Activated naive CD8-positive, alpha-beta T cell treated with anti-CD3 and anti-CD28 coated beads, Interleukin-2, amount 10 ng/mL, durations not matched to agents 7 days and 5 days (primary cell): ENCODE data around the gene ST3GAL3. TPM values are rescaled to one million over a fixed set of nuclear protein-coding genes. Genes with fewer than 3 reads are reported as not detected.

ENCODE experiments used
- ATAC-seq: fragments of 150-1000 bp; cut with Tn5 transposase; one replicate; pipeline ENCODE4 v1.10.0; 2021; ENCODE audit warnings: low read depth, moderate library complexity
- POLR2A ChIA-PET: fragments of 350-600 bp; sonication (Branson Sonifier 250); formaldehyde crosslinking; loops from one replicate; lab custom pipeline; 2021; ENCODE audit warnings: antibody characterized with exemption; lab: Charles Lee
- DNase-seq: peaks from one replicate; pipeline ENCODE4 v3.0.0; 2021
- H3K27ac Mint-ChIP-seq: one replicate; pipeline ENCODE4 v1.8.0; 2022; ENCODE audit warnings: mild to moderate bottlenecking, mixed read lengths
- H3K27me3 Mint-ChIP-seq: one replicate; pipeline ENCODE4 v1.8.0; 2022; ENCODE audit warnings: mild to moderate bottlenecking, moderate library complexity, mixed read lengths
- H3K36me3 Mint-ChIP-seq: one replicate; pipeline ENCODE4 v1.8.0; 2021; ENCODE audit warnings: mild to moderate bottlenecking, mixed read lengths
- H3K4me1 Mint-ChIP-seq: one replicate; pipeline ENCODE4 v1.8.0; 2021; ENCODE audit warnings: mixed read lengths
- H3K4me3 Mint-ChIP-seq: one replicate; pipeline ENCODE4 v1.8.0; 2022; ENCODE audit warnings: mild to moderate bottlenecking, moderate library complexity, mixed read lengths
- H3K9me3 Mint-ChIP-seq: one replicate; pipeline ENCODE4 v1.8.0; 2021; ENCODE audit warnings: mixed read lengths
- total RNA-seq, 2 experiments: library from RNA; stranded (reverse); gene quantifications; one replicate each; pipeline ENCODE4 v1.2.3, GENCODE V29; 2021

Gene ST3GAL3
- total RNA-seq, 2 experiments from 2014 or later, result 20.8 TPM

DNA sequence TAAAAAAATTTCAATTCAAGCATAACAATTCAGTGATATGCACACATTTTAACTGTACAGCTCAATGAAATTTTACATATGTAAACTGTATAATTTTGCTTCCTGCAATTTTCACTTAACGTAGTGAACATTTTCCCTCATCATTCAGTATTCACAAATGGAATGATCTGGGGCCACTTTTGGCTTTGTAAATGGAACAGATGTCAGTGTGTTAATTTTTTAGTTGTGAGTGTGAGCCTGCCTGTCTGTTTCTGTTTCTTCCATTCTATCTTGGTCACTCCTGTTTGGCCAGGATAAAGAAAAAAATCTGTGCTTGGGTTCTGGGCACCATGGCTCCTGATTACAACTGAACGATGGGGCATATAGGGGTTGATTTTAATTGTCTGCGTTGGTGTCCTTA is 20.5 kb upstream of the ST3GAL3 start:
- no peaks in the 10 kb centered on the region for H3K9me3 Mint-ChIP-seq
- no peaks in the 10 kb centered on the region for H3K27me3 Mint-ChIP-seq
- H3K4me1 Mint-ChIP-seq, result no peaks in the 10 kb centered on the region
- DNase-seq (no peak), ATAC-seq (no peak)
- H3K4me3 Mint-ChIP-seq, result no peak overlapping the region
- POLR2A ChIA-PET, result interaction anchor here (0.6 kb wide), 1 partner anchor 15 kb away, joined by 3 read pairs; no protein-coding TSS in a partner anchor
- peaks cover 20% of the 10 kb centered on the region for H3K36me3 Mint-ChIP-seq
- no peak overlapping the region for H3K27ac Mint-ChIP-seq

GRCh38 chr1:43687301-43688108 is 19.8 kb upstream of the ST3GAL3 start:
- no peaks in the 10 kb centered on the region for H3K9me3 Mint-ChIP-seq
- no peak for ATAC-seq
- no peaks in the 10 kb centered on the region for H3K4me1 Mint-ChIP-seq
- POLR2A ChIA-PET, result interaction anchor here (0.6 to 1.1 kb wide), 5 partner anchors 10 to 37 kb away, joined by 3 to 4 read pairs (median 3); partner anchors contain the start of genes KDM4A and ST3GAL3
- no peak for DNase-seq
- H3K36me3 Mint-ChIP-seq, result peaks cover 21% of the 10 kb centered on the region
- H3K4me3 Mint-ChIP-seq, result no peak overlapping the region
- no peak overlapping the region for H3K27ac Mint-ChIP-seq
- no peaks in the 10 kb centered on the region for H3K27me3 Mint-ChIP-seq

GRCh38 chr1:43688109-43688387 is 19.3 kb upstream of the ST3GAL3 start:
- H3K9me3 Mint-ChIP-seq, result no peaks in the 10 kb centered on the region
- no peaks in the 10 kb centered on the region for H3K27me3 Mint-ChIP-seq
- H3K4me3 Mint-ChIP-seq, result no peak overlapping the region
- POLR2A ChIA-PET, result interaction anchor here (0.6 to 1.1 kb wide), 4 partner anchors 10 to 38 kb away, joined by 3 to 4 read pairs (median 3); partner anchors contain the start of genes KDM4A and ST3GAL3
- ATAC-seq (no peak), DNase-seq (no peak)
- no peaks in the 10 kb centered on the region for H3K4me1 Mint-ChIP-seq
- peaks cover 21% of the 10 kb centered on the region for H3K36me3 Mint-ChIP-seq
- no peak overlapping the region for H3K27ac Mint-ChIP-seq

- Mint-ChIP-seq H3K4me3 (no peak overlapping the region), H3K9me3 (no peaks in the 10 kb centered on the region), H3K27ac (peak overlapping the region; percentile 30), H3K36me3 (peaks cover 22% of the 10 kb centered on the region), H3K27me3 (no peaks in the 10 kb centered on the region), H3K4me1 (no peaks in the 10 kb centered on the region)
- no peak for DNase-seq
- no peak for ATAC-seq
- POLR2A ChIA-PET, result interaction anchor here (1.1 kb wide), 1 partner anchor 19 kb away, joined by 3 read pairs; the partner anchor contains the start of gene ST3GAL3
Observed at GRCh38 chr1:43688594-43689000, 18.7 kb upstream of the ST3GAL3 start.

DNA sequence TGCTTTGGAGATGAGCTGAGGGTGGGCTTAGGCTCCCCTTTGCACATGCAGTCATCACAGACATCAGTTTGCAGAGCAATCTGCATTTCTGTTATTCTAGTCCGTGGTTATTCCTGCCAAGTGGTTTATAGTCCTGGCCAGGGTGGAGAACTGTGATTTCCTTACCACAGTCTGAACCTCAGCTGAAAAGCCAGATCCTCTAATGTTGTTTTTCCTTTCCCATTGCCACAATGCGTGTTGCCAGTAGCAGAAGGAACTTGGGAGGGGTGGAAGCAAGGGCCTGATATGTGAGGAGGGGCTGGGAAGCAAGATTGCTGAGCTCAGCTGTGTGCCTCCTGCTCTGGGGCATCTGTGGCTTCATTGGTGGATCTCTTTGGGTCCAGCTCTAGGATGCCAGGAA is 18.0 kb upstream of the ST3GAL3 start:
- Mint-ChIP-seq H3K9me3 (no peaks in the 10 kb centered on the region), H3K36me3 (peaks cover 21% of the 10 kb centered on the region), H3K4me1 (no peaks in the 10 kb centered on the region), H3K27ac (no peak overlapping the region), H3K4me3 (no peak overlapping the region), H3K27me3 (no peaks in the 10 kb centered on the region)
- POLR2A ChIA-PET, result no interaction called here
- DNase-seq, result no peak
- no peak for ATAC-seq

DNA sequence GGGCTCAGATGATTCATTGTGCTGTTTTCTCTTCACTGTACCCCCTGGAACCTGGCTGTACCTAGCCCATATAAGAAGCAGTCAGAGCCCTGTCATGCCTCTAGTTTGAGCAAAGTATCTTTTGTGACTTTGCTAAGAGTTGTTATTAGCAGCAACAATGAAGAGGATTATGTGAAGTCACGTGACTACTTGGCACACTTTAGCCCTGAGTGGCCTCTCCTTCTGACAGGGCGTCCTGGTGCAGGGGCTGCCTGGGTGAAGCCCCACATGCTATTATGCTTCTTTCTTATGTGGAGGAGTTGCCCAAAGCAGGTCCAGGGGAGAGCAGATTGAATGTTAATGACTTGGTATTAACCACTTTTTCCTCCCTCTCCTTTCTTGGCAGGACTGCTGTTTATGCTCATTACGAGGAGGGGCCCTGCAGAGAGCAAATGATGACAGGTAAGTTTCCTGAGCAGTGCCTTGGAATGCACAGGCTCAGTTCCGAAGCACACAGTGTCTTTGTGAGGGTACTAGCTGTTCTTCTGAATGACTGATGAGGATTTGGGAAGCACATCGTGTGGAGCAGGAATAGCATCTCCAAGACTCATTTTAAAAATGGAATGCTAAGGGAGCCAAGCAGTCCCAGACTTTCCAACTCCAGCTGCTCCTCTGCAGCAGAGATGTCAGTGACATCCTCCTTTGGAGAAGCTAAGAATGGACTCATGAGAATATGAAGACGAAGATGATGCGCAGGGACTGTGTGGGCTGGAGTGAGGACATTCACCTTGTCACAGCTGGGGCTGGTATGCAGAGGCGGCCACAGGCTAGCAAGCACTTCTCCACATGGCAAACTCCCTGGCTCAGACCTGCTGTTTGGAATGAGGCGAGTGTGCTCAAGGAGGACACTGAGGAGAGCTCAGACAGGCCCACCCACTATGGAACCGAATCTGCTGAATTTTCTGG is 15.2 kb upstream of the ST3GAL3 start:
- no peaks in the 10 kb centered on the region for H3K9me3 Mint-ChIP-seq
- H3K36me3 Mint-ChIP-seq, result peaks cover 8% of the 10 kb centered on the region
- POLR2A ChIA-PET, result interaction anchor here (0.6 to 0.8 kb wide), 2 partner anchors 36 to 42 kb away, joined by 4 to 6 read pairs; partner anchors contain the start of gene KDM4A
- no peaks in the 10 kb centered on the region for H3K4me1 Mint-ChIP-seq
- H3K4me3 Mint-ChIP-seq, result no peak overlapping the region
- DNase-seq (no peak), ATAC-seq (no peak)
- H3K27ac Mint-ChIP-seq, result no peak overlapping the region
- no peaks in the 10 kb centered on the region for H3K27me3 Mint-ChIP-seq

- Mint-ChIP-seq H3K4me1 (no peaks in the 10 kb centered on the region), H3K27ac (no peak overlapping the region), H3K9me3 (no peaks in the 10 kb centered on the region), H3K27me3 (no peaks in the 10 kb centered on the region), H3K4me3 (no peak overlapping the region), H3K36me3 (peaks cover 8% of the 10 kb centered on the region)
- ATAC-seq (no peak), DNase-seq (no peak)
- POLR2A ChIA-PET, result interaction anchor here (0.8 kb wide), 1 partner anchor 43 kb away, joined by 4 read pairs; the partner anchor contains the start of gene KDM4A
Observed at GRCh38 chr1:43693371-43693770, 14.0 kb upstream of the ST3GAL3 start.

- H3K36me3 Mint-ChIP-seq, result peaks cover 16% of the 10 kb centered on the region
- no peaks in the 10 kb centered on the region for H3K27me3 Mint-ChIP-seq
- DNase-seq (no peak), ATAC-seq (no peak)
- H3K27ac Mint-ChIP-seq, result peak overlapping the region; percentile 43
- H3K4me3 Mint-ChIP-seq, result no peak overlapping the region
- POLR2A ChIA-PET, result interaction anchor here (0.7 to 1.6 kb wide), 2 partner anchors 8 to 247 kb away, joined by 3 to 7 read pairs; partner anchors contain the start of genes IPO13 and ST3GAL3
- no peaks in the 10 kb centered on the region for H3K9me3 Mint-ChIP-seq
- H3K4me1 Mint-ChIP-seq, result peaks cover 4% of the 10 kb centered on the region
Observed at GRCh38 chr1:43699281-43699680, 8.1 kb upstream of the ST3GAL3 start.

DNA sequence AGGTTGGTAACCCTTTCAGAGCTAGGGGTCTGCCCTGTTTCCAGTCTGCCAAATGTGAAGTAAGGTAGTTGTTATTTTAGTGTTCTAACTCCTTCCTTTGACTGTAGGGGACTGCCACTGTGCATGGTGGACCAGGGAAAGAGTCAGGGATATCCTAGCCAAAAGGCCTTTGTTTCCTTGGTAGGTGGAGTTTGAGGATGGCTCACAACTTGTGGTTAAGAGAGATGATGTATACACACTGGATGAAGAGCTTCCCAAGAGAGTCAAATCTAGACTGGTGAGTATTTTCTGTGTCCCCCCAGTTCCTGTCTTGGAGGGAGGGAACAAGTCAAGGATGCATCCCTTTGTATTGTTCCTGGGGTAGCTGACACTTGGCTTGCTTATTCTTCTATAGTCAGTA is 3.5 kb upstream of the ST3GAL3 start:
- DNase-seq (no peak), ATAC-seq (no peak)
- no peaks in the 10 kb centered on the region for H3K9me3 Mint-ChIP-seq
- H3K27ac Mint-ChIP-seq, result no peak overlapping the region
- H3K36me3 Mint-ChIP-seq, result peaks cover 16% of the 10 kb centered on the region
- no peak overlapping the region for H3K4me3 Mint-ChIP-seq
- POLR2A ChIA-PET, result interaction anchor here (0.9 kb wide), 1 partner anchor 54 kb away, joined by 3 read pairs; the partner anchor contains the start of gene KDM4A
- no peaks in the 10 kb centered on the region for H3K27me3 Mint-ChIP-seq
- H3K4me1 Mint-ChIP-seq, result peaks cover 28% of the 10 kb centered on the region

DNA sequence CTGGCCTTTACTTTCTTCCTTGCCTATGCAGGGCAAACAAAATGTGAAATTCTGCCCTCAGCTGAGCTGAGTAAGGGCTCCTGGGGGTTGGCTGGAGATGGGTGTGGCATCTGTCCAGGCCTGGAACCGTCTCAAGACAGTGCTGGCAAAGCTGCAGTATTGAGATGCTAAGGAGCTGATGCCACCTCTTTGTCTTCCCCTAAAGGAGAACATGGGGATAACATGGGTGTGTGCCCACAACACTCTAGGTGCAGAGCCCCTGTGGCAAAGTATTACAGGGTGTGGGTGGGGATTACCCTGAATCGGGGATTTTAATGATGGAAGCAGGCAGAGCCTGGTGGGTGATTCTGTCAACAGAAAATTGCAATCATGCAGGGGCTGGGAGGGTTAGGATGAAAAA is 2.5 kb upstream of the ST3GAL3 start:
- no peaks in the 10 kb centered on the region for H3K27me3 Mint-ChIP-seq
- H3K36me3 Mint-ChIP-seq, result peaks cover 17% of the 10 kb centered on the region
- ATAC-seq (no peak), DNase-seq (no peak)
- peaks cover 28% of the 10 kb centered on the region for H3K4me1 Mint-ChIP-seq
- H3K4me3 Mint-ChIP-seq, result no peak overlapping the region
- POLR2A ChIA-PET, result interaction anchor here (0.9 to 2.8 kb wide), 2 partner anchors 55 kb away, joined by 3 to 35 read pairs; partner anchors contain the start of gene KDM4A
- peak overlapping the region; percentile 65 for H3K27ac Mint-ChIP-seq
- H3K9me3 Mint-ChIP-seq, result no peaks in the 10 kb centered on the region

GRCh38 chr1:43705334-43705733 is 2.0 kb upstream of the ST3GAL3 start:
- peaks cover 29% of the 10 kb centered on the region for H3K4me1 Mint-ChIP-seq
- peaks cover 20% of the 10 kb centered on the region for H3K36me3 Mint-ChIP-seq
- H3K27me3 Mint-ChIP-seq, result no peaks in the 10 kb centered on the region
- no peaks in the 10 kb centered on the region for H3K9me3 Mint-ChIP-seq
- POLR2A ChIA-PET, result interaction anchor here (1.3 to 2.8 kb wide), 2 partner anchors 41 to 55 kb away, joined by 4 to 35 read pairs; partner anchors contain the start of gene KDM4A
- DNase-seq (no peak), ATAC-seq (no peak)
- H3K27ac Mint-ChIP-seq, result no peak overlapping the region
- H3K4me3 Mint-ChIP-seq, result peak overlapping the region; percentile 28

DNA sequence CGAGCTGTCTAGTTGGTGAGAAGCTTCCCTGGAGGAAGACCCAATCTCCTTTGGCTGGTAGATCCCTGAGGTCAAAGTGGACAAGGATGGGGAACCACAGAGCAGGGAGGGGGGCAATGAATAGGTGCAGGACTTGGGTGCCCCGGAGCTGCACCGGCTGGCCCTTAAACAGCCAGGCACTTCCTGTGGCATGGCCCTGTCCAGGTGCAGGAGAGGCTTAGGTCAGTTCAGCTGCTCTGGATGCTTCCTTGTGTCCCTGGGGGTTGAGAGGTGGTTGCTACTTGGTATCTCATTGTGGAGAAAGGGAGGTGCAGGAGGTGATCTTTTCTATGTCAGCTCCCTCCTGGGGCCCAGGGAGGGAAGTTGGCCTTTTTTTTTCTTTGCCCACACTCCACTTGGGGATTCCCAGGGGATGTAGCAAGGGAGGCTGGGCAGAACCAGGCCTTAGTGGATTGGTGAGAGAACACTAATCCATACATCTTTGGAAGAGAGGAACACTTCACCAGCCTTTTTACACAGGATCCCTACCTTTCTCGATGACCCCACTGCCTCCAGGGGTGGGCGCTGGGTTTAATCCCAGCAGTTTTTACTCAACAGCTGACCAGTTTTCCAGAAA is 1.2 kb upstream of the ST3GAL3 start:
- H3K36me3 Mint-ChIP-seq, result peaks cover 23% of the 10 kb centered on the region
- peaks cover 35% of the 10 kb centered on the region for H3K4me1 Mint-ChIP-seq
- POLR2A ChIA-PET, result interaction anchor here (1.3 to 2.8 kb wide), 2 partner anchors 42 to 56 kb away, joined by 4 to 35 read pairs; partner anchors contain the start of gene KDM4A
- no peak overlapping the region for H3K27ac Mint-ChIP-seq
- H3K4me3 Mint-ChIP-seq, result peak overlapping the region; percentile 83
- ATAC-seq, result no peak
- H3K27me3 Mint-ChIP-seq, result no peaks in the 10 kb centered on the region
- no peaks in the 10 kb centered on the region for H3K9me3 Mint-ChIP-seq
- DNase-seq, result no peak
